GM12874 (cell line): ENCODE data around the gene PYDC1.

ENCODE experiments used
- CTCF ChIP-seq: IDR thresholded peaks from 2 replicates; pipeline ENCODE4 v1.5.1; 2011; ENCODE audit warnings: low read depth, mild to moderate bottlenecking, control low read depth, low read length, moderate library complexity; ENCODE audit not compliant: insufficient read depth

Gene PYDC1

GRCh38 chr16:31216422-31217135 lies at the start of gene PYDC1:
Gene PYDC1 (minus strand): TSS chr16:31217135. CDS start chr16:31217028, 107 bp downstream.
- TF ChIP-seq CTCF, result no peak

- no peak for TF ChIP-seq CTCF
Measured at GRCh38 chr16:31265329-31266245, 48.7 kb upstream of the PYDC1 start.

DNA sequence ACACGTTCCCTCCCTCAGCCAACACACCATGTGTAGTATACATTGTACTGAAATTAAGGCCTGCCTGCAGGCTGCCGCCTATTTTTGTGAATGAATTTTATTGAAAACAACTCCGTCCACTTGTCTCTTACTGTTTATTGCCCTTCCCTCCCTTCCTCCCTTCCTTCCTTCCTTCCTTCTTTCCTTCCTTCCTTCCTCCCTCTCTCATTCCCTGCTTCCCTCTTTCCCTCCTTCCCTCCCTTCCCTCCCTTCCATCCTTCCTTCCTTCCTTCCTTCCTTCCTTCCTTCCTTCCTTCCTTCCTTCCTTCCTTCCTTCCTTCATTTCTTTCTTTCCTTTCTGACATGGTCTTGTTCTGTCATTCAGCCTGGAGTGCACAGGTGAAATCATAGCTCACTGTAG lies 45.1 kb upstream of the PYDC1 start:
- no peak for TF ChIP-seq CTCF

DNA sequence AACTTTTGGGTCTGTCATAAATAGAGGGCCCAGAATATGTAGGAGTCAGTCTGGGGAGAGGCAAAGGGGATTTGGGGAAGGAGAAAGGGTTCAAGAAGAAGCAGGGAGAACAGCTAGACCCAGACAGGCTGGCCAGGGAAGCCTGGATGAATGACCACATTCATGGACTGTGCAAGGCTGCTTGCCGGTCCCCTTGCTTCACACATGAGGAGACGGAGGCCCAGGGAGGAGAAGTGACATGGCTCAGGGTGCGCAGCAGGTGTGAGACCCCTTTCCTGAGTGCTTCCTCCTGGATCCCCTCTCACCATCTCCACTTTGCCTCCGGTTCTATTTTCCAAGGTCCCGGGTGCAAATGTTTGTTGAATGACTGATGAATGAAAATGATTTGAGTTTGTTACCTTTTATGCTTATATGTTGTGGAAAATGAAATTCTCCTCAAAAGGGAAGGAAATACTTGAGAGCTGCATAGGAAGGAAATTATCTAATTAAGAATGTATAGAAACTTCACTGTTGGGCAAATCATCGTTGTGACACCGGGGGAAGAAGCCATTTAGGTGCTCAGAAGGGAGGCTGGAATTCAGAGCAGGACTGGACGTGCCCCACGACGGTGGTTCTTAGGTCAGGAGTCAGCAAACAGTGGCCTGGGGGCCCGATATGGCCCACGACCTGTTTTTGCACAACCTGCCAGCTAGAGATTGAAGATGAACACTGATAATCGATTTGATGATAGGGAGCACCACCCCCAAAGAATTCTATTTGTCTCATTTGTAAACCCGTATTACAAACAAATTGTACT lies 43.4 kb upstream of the PYDC1 start:
- TF ChIP-seq CTCF, result no peak

DNA sequence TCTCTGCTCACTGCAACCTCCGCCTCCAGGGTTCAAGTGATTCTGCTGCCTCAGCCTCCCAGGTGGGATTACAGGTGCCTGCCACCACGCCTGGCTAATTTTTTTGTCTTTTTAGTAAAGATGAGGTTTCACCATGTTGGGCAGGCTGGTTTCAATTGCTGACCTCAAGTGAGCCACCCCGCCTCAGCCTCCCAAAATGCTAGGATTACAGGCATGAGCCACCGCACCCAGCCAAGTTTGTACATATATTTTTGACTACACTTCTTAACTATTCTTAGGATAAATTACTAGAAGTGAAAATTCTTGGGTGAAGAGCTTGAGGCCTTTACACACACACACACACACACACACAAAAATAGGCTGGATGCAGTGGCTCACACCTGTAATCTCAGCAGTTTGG lies 41.4 kb upstream of the PYDC1 start:
- no peak for TF ChIP-seq CTCF

DNA sequence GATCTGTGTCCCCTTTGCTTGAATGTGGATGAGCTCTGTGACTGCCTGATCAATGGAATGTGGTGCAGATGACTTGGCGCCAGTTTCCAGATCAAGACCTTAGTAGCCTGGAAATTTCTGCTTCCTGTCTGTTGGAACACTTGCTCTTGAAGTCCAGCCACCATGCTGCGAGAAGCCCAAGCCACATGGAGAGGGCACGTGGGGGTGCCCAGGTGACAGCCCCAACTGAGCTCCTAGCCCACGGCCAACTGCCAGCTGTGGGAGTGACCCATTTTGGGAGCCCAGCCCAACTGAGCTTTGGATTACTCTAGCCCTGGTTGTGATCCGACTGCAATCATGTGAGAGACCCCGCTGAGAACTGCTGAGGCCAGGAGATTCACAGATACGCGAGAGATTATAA lies 39.5 kb upstream of the PYDC1 start:
- TF ChIP-seq CTCF, result no peak

DNA sequence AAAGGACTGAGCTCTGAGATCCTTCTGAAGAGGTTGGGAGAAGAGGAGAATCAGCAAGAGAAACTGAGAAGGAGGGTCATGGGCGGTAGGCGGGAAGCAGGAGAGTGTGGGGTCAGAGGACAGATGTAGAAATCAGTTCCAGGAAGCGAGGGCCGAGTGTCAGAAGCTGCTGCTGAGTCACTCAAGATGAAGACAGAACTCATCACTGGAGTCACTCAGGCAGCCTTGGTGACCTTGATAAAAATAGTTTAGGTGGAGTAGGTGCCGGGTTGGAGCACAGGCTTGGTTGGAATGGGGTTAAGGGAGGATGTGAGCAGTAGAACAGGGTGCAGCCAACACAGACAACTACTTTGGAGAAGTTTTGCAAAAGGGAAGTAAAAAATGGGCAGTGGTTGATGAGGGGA lies 36.7 kb upstream of the PYDC1 start:
- TF ChIP-seq CTCF, result no peak
